Measurements from ENCODE around the gene CNTNAP2. TPM values are rescaled to one million over a fixed set of nuclear protein-coding genes. Genes with fewer than 3 reads are reported as not detected.

Gene CNTNAP2
- total and polyA plus RNA-seq, 2 donors from 2014 or later: 0.06 to 0.13 TPM

DNA sequence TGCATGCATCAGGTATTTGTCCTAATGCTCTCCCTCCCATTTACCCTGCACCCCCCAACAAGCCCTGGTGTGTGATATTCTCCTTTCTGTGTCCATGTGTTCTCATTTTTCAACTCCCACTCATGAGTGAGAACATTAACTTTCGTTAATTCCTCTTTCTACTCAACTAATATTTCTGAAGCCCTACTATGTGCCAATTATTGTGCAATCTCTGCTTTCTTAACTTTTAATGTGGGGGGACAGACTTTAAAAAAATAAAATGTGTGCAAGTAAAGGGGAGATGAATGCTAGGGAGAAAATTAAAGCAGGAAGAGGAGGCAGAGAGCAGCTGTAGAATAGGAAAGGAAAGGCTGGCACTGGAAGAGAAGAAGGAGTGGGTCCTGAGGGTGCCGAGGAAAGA, 1520.0 kb downstream of the CNTNAP2 start:
- Histone ChIP-seq H3K9me3 (ENCODE audit: control insufficient read depth in 2 of 3, insufficient read depth in 1 of 3, low read length in 3 of 3) (no peaks in the 10 kb centered on the region), H3K9ac (ENCODE audit: low read length in 3 of 3) (no peak overlapping the region), H3K36me3 (ENCODE audit: control insufficient read depth in 2 of 3, insufficient read depth in 3 of 3, low read length in 3 of 3) (no peaks in the 10 kb centered on the region), H3K4me1 (ENCODE audit: control insufficient read depth in 2 of 3, insufficient read depth in 2 of 3, low read depth in 1 of 3, low read length in 3 of 3) (no peaks in the 10 kb centered on the region), H3K4me3 (ENCODE audit: low read length in 3 of 3) (no peak overlapping the region), H3K27ac (ENCODE audit: low read depth in 2 of 2, low read length in 2 of 2) (no peak overlapping the region), H3K27me3 (ENCODE audit: control insufficient read depth, insufficient read depth, low read length) (no peaks in the 10 kb centered on the region)
- intact Hi-C loops (cut with DNase I): no loop called here
- DNase-seq: no peak
- no peak for FAIRE-seq
- TF ChIP-seq, protein P1, sequence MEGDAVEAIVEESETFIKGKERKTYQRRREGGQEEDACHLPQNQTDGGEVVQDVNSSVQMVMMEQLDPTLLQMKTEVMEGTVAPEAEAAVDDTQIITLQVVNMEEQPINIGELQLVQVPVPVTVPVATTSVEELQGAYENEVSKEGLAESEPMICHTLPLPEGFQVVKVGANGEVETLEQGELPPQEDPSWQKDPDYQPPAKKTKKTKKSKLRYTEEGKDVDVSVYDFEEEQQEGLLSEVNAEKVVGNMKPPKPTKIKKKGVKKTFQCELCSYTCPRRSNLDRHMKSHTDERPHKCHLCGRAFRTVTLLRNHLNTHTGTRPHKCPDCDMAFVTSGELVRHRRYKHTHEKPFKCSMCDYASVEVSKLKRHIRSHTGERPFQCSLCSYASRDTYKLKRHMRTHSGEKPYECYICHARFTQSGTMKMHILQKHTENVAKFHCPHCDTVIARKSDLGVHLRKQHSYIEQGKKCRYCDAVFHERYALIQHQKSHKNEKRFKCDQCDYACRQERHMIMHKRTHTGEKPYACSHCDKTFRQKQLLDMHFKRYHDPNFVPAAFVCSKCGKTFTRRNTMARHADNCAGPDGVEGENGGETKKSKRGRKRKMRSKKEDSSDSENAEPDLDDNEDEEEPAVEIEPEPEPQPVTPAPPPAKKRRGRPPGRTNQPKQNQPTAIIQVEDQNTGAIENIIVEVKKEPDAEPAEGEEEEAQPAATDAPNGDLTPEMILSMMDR (IDR thresholded peaks at IDR 0.05; ENCODE audit: borderline replicate concordance, extremely low read depth, insufficient read depth): no peak

DNA sequence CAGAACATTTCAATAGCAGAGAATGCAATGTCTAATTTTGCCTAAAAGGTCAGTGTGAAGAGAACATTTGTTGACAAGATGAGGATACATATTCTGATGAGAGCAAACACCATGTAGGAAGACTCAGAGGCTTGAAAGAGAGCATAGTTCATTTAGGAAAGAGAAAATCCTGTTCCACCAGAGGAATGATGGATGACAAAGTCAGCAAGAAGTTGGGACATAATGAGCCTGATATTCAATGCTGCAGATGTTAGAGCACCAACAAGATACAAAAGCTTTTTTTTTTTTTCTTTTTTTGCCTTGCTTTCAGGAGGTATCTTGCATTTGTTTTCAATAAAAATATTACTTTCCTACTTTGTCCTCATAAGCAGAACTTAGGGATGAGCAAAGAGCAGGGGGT, 1522.0 kb downstream of the CNTNAP2 start:
- no peaks in the 10 kb centered on the region for H3K27me3 ChIP-seq (ENCODE audit: control insufficient read depth, insufficient read depth, low read length)
- no peaks in the 10 kb centered on the region for H3K9me3 ChIP-seq (ENCODE audit: control insufficient read depth in 2 of 3, insufficient read depth in 1 of 3, low read length in 3 of 3)
- no peak overlapping the region for H3K9ac ChIP-seq (ENCODE audit: low read length in 3 of 3)
- no peak overlapping the region for H3K4me3 ChIP-seq (ENCODE audit: low read length in 3 of 3)
- no peak overlapping the region for H3K27ac ChIP-seq (ENCODE audit: low read depth in 2 of 2, low read length in 2 of 2)
- TF ChIP-seq, protein P1 (IDR thresholded peaks at IDR 0.05; ENCODE audit: borderline replicate concordance, extremely low read depth, insufficient read depth): no peak
- no peaks in the 10 kb centered on the region for H3K4me1 ChIP-seq (ENCODE audit: control insufficient read depth in 2 of 3, insufficient read depth in 2 of 3, low read depth in 1 of 3, low read length in 3 of 3)
- DNase-seq: no peak
- no peak for FAIRE-seq
- intact Hi-C loops (cut with DNase I): no loop called here
- H3K36me3 ChIP-seq (ENCODE audit: control insufficient read depth in 2 of 3, insufficient read depth in 3 of 3, low read length in 3 of 3): no peaks in the 10 kb centered on the region

DNA sequence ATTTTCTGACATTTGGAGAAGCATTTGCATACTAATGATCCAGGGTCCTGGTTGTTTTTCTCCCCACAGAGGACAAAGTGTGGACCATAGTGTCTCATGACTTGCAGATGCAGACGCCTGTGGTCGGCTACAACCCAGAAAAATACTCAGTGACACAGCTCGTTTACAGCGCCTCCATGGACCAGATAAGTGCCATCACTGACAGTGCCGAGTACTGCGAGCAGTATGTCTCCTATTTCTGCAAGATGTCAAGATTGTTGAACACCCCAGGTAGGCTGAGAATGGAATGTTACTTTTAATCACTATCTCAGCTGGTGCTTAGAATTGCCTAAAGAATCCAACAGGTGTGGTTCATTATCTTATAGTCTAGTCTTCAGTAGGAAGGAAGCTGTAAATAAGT, 1522.4 kb downstream of the CNTNAP2 start:
- no peak overlapping the region for H3K27ac ChIP-seq (ENCODE audit: low read depth in 2 of 2, low read length in 2 of 2)
- TF ChIP-seq, protein P1 (IDR thresholded peaks at IDR 0.05; ENCODE audit: borderline replicate concordance, extremely low read depth, insufficient read depth): no peak
- no peaks in the 10 kb centered on the region for H3K27me3 ChIP-seq (ENCODE audit: control insufficient read depth, insufficient read depth, low read length)
- no peak for DNase-seq
- intact Hi-C loops (cut with DNase I): no loop called here
- no peaks in the 10 kb centered on the region for H3K9me3 ChIP-seq (ENCODE audit: control insufficient read depth in 2 of 3, insufficient read depth in 1 of 3, low read length in 3 of 3)
- FAIRE-seq: no peak
- no peaks in the 10 kb centered on the region for H3K4me1 ChIP-seq (ENCODE audit: control insufficient read depth in 2 of 3, insufficient read depth in 2 of 3, low read depth in 1 of 3, low read length in 3 of 3)
- H3K9ac ChIP-seq (ENCODE audit: low read length in 3 of 3): no peak overlapping the region
- no peaks in the 10 kb centered on the region for H3K36me3 ChIP-seq (ENCODE audit: control insufficient read depth in 2 of 3, insufficient read depth in 3 of 3, low read length in 3 of 3)
- H3K4me3 ChIP-seq (ENCODE audit: low read length in 3 of 3): no peak overlapping the region

DNA sequence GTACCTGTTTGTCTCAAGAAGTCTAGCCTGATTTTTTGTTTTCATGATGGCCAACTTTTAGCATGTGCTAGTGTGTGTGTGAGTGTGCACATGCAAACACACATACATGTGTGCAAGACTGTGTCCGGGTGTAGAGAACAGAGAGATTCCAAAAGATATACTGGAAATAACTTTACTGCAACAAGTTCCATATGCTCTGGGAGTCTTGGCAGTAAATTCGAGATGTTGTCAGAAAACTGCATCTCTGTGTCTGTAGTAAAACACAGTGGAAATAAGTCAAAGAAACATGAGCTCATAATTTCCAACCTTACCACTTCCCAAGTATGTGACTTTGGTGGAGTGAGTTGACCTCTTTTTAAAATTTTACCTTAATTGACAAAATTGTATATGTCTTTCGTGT, 1523.2 kb downstream of the CNTNAP2 start:
- intact Hi-C loops (cut with DNase I): no loop called here
- DNase-seq: peak in 1 of 5 donors; percentile 27
- no peak overlapping the region for H3K9ac ChIP-seq (ENCODE audit: low read length in 3 of 3)
- H3K4me3 ChIP-seq (ENCODE audit: low read length in 3 of 3): no peak overlapping the region
- no peak overlapping the region for H3K27ac ChIP-seq (ENCODE audit: low read depth in 2 of 2, low read length in 2 of 2)
- H3K9me3 ChIP-seq (ENCODE audit: control insufficient read depth in 2 of 3, insufficient read depth in 1 of 3, low read length in 3 of 3): no peaks in the 10 kb centered on the region
- no peaks in the 10 kb centered on the region for H3K36me3 ChIP-seq (ENCODE audit: control insufficient read depth in 2 of 3, insufficient read depth in 3 of 3, low read length in 3 of 3)
- TF ChIP-seq, protein P1 (IDR thresholded peaks at IDR 0.05; ENCODE audit: borderline replicate concordance, extremely low read depth, insufficient read depth): no peak
- H3K4me1 ChIP-seq (ENCODE audit: control insufficient read depth in 2 of 3, insufficient read depth in 2 of 3, low read depth in 1 of 3, low read length in 3 of 3): no peaks in the 10 kb centered on the region
- H3K27me3 ChIP-seq (ENCODE audit: control insufficient read depth, insufficient read depth, low read length): no peaks in the 10 kb centered on the region
- no peak for FAIRE-seq
